COLO668 (cell line): Measurements from ENCODE around the gene GRIK1.

Experiments
- DNase-seq: peaks from one replicate; lab custom pipeline; 2025; ENCODE audit not compliant: unreplicated experiment; lab: John Stamatoyannopoulos, UW

Gene GRIK1

GRCh38 chr21:29787361-29787909 lies 152.4 kb downstream of the GRIK1 start:
- no peak for DNase-seq

DNA sequence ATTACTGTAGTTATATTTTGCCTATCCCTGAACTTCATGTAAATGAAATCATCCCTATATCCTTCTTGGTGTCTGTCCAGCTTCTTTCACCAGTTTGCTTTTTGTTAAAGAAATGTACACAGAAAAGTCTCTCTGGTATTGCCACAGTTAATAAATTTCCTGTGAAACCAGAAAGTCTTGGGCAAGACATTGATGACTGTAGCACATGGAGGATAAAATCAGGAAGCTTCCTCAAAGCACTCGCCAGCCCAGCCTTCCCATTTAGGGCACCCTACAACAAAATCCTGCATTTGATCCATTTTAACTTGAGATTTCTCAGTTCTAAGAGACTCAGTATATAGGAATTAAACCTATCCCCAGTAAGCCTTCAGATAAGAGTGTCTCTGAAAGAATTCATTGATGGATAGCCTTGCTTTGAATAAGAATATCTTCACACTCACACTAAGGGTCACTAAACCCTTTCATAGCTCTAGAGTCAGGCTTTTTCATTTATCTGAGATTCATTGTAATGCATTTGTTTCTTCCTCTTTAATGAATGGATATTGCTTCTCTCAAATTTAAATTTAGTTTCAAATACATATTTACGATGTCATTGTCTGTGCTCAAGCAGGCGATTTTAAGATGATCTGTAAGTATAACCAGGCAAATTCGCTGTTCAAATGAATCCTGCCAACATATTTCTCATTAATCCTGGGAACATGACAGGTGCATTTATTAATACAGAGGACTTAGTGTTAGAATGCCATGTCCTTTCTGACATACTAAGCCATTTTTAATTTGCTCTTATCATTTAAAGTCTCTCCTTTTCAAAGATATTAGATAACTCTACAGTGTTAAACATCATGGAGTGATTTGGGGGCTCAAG lies 153.1 kb downstream of the GRIK1 start:
- no peak for DNase-seq

DNA sequence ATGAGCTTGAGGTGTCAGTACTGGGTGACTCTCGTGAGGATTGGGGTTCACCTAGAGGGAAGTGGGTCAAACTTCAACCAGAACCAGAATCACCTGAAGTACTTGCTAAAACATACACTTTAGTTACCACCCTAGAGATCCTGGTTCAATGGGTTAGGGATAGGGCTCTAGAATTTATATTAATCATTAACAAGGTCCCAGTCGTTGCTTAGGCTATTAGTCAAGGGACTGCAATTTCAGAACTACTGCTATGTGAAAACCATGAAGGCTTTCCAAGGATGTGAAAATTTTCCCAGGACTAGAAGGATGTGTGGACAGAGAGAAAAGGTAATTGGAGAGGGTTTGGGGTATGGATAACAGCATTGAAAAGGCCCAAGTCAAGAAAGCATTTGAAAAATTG lies 162.6 kb downstream of the GRIK1 start:
- no peak for DNase-seq

GRCh38 chr21:29775462-29775861 lies 164.3 kb downstream of the GRIK1 start:
- DNase-seq, result no peak

- DNase-seq, result no peak
Observed at GRCh38 chr21:29771491-29772066, 168.2 kb downstream of the GRIK1 start.

DNA sequence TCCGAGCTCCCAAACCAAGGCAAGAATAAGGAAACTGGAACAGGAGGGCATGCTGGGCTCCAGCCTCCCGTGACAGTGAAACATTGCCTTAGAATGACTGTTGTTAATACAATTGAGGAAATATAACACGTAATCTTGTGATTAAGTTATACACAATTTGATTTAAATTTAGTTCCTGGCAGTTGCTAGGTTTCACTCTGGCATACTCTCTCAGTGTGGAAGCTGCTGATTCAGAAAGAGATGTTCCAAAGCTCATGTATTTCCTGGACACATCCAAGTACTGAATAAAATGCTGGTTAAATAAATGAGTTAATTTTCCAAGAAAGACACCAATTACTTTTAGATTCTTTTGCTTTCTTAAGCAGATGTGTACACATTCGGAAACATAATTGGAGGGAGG lies 176.1 kb downstream of the GRIK1 start:
- DNase-seq, result no peak

- no peak for DNase-seq
Observed at GRCh38 chr21:29762570-29763082, 177.2 kb downstream of the GRIK1 start.

DNA sequence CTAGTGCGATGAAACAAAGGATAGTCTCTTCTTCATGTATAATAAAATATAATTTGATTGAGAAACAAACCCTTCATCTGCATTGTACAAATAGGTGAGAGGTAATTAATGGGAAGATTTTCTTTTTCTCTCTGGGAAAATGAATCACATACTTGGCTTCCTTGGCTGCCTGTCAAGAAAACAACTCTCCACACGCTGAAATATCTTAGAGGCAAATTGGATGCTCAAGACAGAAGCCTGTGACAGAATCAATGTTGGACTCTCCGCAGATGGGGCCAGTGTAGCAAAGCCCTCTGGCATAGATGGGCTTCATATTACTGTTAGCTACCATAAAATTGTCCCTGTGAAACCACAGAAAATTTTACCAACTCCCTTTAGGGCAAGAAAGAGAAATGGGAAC lies 186.6 kb downstream of the GRIK1 start:
- DNase-seq, result no peak

GRCh38 chr21:29751473-29752185 lies 188.2 kb downstream of the GRIK1 start:
- no peak for DNase-seq

DNA sequence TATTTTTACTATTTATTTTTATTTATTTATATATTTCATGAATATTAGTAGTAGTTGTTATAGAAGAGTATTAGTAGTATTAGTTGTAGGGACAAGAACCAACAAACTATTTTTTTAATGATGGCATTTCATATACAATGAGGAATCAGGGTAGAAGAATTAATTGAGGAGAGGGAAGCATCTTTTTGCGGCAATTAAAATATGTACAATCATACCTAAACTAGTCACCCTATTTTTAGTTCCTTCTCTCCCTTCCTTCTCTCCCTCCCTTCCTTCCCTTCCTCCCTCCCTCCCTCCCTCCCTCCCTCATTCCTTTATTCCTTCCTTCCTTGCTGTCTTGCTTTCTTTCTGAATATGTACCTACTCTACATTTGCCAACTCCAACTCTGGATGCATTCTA lies 189.8 kb downstream of the GRIK1 start:
- no peak for DNase-seq

- DNase-seq, result no peak
Observed at GRCh38 chr21:29749223-29749622, 190.6 kb downstream of the GRIK1 start.

DNA sequence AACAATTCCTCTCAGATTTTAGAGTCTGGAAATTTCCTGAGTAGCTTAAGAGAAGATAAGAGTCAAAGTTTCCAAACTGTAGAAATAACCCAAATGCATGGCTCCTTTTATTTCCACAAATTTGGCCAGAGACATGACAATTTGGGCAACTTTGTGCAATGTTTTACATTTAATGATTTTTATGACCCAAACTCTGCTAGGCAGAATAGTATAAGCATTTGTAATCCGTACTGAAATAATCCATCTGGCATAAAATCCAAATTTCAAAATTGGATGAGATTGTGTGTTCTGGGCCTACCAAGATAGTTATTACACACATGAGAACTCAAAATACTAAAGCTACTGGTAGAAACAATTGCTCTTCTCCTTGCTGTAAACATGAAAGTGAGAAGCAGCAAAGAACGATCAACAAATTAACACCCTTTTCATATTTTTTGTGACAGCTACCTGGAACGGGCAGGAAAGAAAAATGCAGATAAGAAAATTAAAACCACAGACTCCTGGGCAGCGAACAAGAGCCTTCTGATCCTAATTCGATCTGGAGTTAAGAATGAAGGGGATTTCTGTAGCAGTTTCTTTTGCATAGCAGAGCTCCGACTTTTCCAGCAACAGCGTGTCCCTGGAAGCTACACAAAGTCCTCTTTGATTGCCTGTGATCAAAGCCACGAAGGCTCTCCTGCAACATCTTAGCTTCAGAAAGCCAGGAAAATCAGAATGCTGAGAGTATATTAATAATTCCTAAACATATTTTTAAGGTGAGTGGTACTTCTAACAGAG lies 191.2 kb downstream of the GRIK1 start:
- no peak for DNase-seq

- no peak for DNase-seq
Observed at GRCh38 chr21:29741761-29742160, 198.0 kb downstream of the GRIK1 start.

GRCh38 chr21:29739176-29739575 lies 200.6 kb downstream of the GRIK1 start:
- no peak for DNase-seq

DNA sequence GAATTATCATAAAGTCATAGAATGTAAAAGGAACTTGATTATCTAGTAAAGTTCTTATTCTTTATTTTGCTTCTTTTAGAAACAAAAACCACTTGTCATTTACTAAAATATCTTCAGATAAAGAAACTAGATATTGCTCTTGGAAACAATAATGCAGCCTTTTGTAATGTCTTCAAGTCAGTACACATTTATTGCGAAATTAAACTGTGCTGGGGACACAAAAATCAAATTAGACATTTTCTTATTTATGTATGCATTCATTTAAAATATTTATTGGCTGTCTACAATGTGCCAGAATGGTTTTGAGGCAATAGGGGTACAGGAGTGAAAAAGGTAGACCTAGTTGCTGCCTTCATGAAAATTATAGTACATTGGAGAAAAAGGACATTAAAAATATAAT lies 201.1 kb downstream of the GRIK1 start:
- no peak for DNase-seq

- DNase-seq, result no peak
Observed at GRCh38 chr21:29737186-29737585, 202.6 kb downstream of the GRIK1 start.

GRCh38 chr21:29730281-29730680 lies 209.5 kb downstream of the GRIK1 start:
- no peak for DNase-seq

DNA sequence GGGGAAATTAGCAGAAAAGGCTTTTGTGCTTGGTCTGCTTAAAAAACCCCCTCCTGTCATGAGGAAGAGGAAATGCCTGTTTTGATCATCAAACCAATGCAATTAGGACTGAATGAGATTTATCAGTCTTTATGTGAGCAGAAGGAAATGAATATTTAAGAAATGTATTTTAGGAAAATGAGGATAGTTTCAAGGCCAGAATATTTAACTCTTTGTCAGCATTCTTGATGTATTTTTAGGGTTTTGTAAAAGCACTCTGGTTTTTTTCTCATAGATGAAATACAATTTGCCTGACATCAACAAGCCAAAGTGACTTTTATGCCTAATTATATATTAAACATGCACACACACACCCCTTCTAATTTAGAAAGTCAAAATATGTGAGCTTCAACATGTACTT lies 213.8 kb downstream of the GRIK1 start:
- DNase-seq, result no peak

GRCh38 chr21:29725025-29725736 lies 214.6 kb downstream of the GRIK1 start:
- DNase-seq, result no peak

DNA sequence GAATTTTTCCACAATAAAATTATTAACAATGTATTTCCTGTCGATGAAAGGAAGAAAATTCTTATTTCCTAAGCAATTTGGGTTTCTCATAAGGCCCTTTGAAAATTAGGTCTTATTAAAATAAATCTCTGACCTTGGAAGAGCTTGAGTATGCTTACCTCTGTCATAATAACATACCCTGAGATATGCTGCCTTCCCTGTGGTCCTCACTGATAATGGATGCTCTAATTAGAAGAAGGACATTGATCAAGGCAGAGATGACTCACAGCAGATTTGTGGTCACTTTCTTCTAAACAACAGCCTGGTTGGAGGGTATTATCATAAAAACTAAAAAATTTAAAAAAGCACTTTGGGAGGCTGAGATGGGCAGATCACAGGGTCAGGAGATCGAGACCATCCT lies 217.8 kb downstream of the GRIK1 start:
- DNase-seq, result no peak
